T-cell (primary cell): ENCODE data around the gene DOP1A. TPM values are rescaled to one million over a fixed set of nuclear protein-coding genes. Genes with fewer than 3 reads are reported as not detected.

ENCODE experiments used
- ATAC-seq, 4 experiments: fragments of 200-7000 bp in 3 of 4; fragments of 150-1000 bp in 1 of 4; cut with Tn5 transposase; replicated peaks in 1 of 4; 1 replicate in 3 of 4; 2 replicates in 1 of 4; pipeline ENCODE4 v1.10.0; 2021; ENCODE audit warnings: moderate library complexity in 3 of 4, mild to moderate bottlenecking in 2 of 4, moderate number of reproducible peaks in 1 of 4
- CTCF ChIA-PET, 2 donors: fragments of 300-600 bp; sonication (Branson Sonifier 250); formaldehyde crosslinking; loops; one replicate each; lab custom pipeline; 2022; ENCODE audit warnings: antibody characterized with exemption in 2 of 2; lab: Charles Lee
- POLR2A ChIA-PET, 2 donors: fragments of 300-600 bp; sonication (Branson Sonifier 250); formaldehyde crosslinking; loops; one replicate each; lab custom pipeline; 2022; ENCODE audit warnings: antibody characterized with exemption in 2 of 2; lab: Charles Lee
- DNase-seq, 35 experiments: peaks; one replicate each; pipeline versions ENCODE4 v3.0.0 to v3.0.0-alpha.2; 2013 to 2023
- H3K27ac ChIP-seq: one replicate; pipeline ENCODE4 v1.5.1; 2013; ENCODE audit warnings: low read length
- H3K27me3 ChIP-seq, 2 experiments: replicated peaks in 1 of 2; 1 replicate in 1 of 2; 2 replicates in 1 of 2; pipeline versions ENCODE4 v1.6.1 to v1.7.0; 2013; ENCODE audit warnings: low read length in 1 of 2, mixed read lengths in 1 of 2; ENCODE audit not compliant: control insufficient read depth in 2 of 2, insufficient read depth in 2 of 2; ENCODE audit errors: extremely low read depth in 1 of 2
- H3K36me3 ChIP-seq, 2 donors: 1 replicate in 1 of 2; 2 replicates in 1 of 2; pipeline versions ENCODE4 v1.6.1 to v1.7.0; 2013; ENCODE audit warnings: low read length in 1 of 2; ENCODE audit not compliant: control insufficient read depth in 2 of 2, insufficient read depth in 1 of 2; ENCODE audit errors: extremely low read depth in 1 of 2
- H3K4me1 ChIP-seq, 2 experiments: 1 replicate in 1 of 2; 2 replicates in 1 of 2; pipeline versions ENCODE4 v1.6.1 to v1.7.0; 2013; ENCODE audit warnings: low read length in 2 of 2, mixed read lengths in 1 of 2; ENCODE audit not compliant: insufficient read depth in 2 of 2, control insufficient read depth in 1 of 2; ENCODE audit errors: extremely low read depth in 1 of 2
- H3K4me3 ChIP-seq, 2 donors: 1 replicate in 1 of 2; 2 replicates in 1 of 2; pipeline versions ENCODE4 v1.5.1 to v1.7.0; 2013; ENCODE audit warnings: mild to moderate bottlenecking in 2 of 2, low read length in 1 of 2, moderate library complexity in 1 of 2; ENCODE audit not compliant: control insufficient read depth in 1 of 2; ENCODE audit errors: extremely low read depth in 1 of 2
- H3K9me3 ChIP-seq: 2 replicates; pipeline ENCODE4 v1.7.0; 2013
- H3K27ac Mint-ChIP-seq, 2 donors: one replicate each; pipeline ENCODE4 v1.8.0; 2020 to 2021; ENCODE audit warnings: mild to moderate bottlenecking in 2 of 2, mixed read lengths in 2 of 2
- H3K27me3 Mint-ChIP-seq, 2 donors: one replicate each; pipeline ENCODE4 v1.8.0; 2021 to 2022; ENCODE audit warnings: mixed read lengths in 2 of 2
- H3K36me3 Mint-ChIP-seq: one replicate; pipeline ENCODE4 v1.8.0; 2021; ENCODE audit warnings: mixed read lengths
- H3K4me1 Mint-ChIP-seq, 3 donors: one replicate each; pipeline ENCODE4 v1.8.0; 2020 to 2022; ENCODE audit warnings: mixed read lengths in 3 of 3, mild to moderate bottlenecking in 1 of 3
- H3K4me3 Mint-ChIP-seq, 3 donors: one replicate each; pipeline ENCODE4 v1.8.0; 2020 to 2022; ENCODE audit warnings: mild to moderate bottlenecking in 3 of 3, mixed read lengths in 3 of 3, moderate library complexity in 3 of 3
- H3K9me3 Mint-ChIP-seq, 3 donors: one replicate each; pipeline ENCODE4 v1.8.0; 2020 to 2022; ENCODE audit warnings: mixed read lengths in 3 of 3
- WGBS: methylation state at CpG from one replicate; pipeline ENCODE4 v1.1.5; 2013; ENCODE audit warnings: missing lambda C conversion rate; ENCODE audit not compliant: insufficient coverage; 5-methylcytosine and 5-hydroxymethylcytosine counted together
- total RNA-seq, 35 experiments: library from RNA in 6 of 35; stranded (reverse) in 6 of 35; fragments of 120-200 nt in 1 of 35; gene quantifications; one replicate each; pipeline versions ENCODE4 v1.2.1 to v1.2.4 and lab custom pipeline; 2013 to 2026

Gene DOP1A
- total RNA-seq, 5 donors from 2014 or later (not counting 1 experiment from before 2014, with no cell fraction given) = 19.0 to 26.8 (median 25.5) TPM

GRCh38 chr6:83138758-83139157 is 71.3 kb downstream of the DOP1A start:
- no peak overlapping the region for H3K27ac Mint-ChIP-seq
- ChIA-PET POLR2A (no interaction called here), CTCF (no interaction called here)
- H3K4me1 Mint-ChIP-seq = no peaks in the 10 kb centered on the region
- H3K27me3 ChIP-seq = no peaks in the 10 kb centered on the region
- DNase-seq (no peak), ATAC-seq (no peak)
- no peaks in the 10 kb centered on the region for H3K9me3 ChIP-seq
- no peak overlapping the region for H3K27ac ChIP-seq
- no peaks in the 10 kb centered on the region for H3K4me1 ChIP-seq
- peaks cover 56% of the 10 kb centered on the region for H3K36me3 Mint-ChIP-seq
- H3K4me3 Mint-ChIP-seq = no peak overlapping the region
- H3K9me3 Mint-ChIP-seq = no peaks in the 10 kb centered on the region
- 100% methylated on average over 1 of the region's 3 CpGs for WGBS
- no peak overlapping the region for H3K4me3 ChIP-seq
- no peaks in the 10 kb centered on the region for H3K27me3 Mint-ChIP-seq
- peaks cover 0 to 35% of the 10 kb centered on the region in 2 donors for H3K36me3 ChIP-seq

GRCh38 chr6:83151114-83151513 is 83.6 kb downstream of the DOP1A start:
- Mint-ChIP-seq H3K36me3 (peaks cover 49% of the 10 kb centered on the region), H3K4me1 (peaks cover 0 to 10% (median 0%) of the 10 kb centered on the region in 3 donors), H3K4me3 (no peak overlapping the region), H3K27ac (no peak overlapping the region), H3K27me3 (no peaks in the 10 kb centered on the region), H3K9me3 (no peaks in the 10 kb centered on the region)
- POLR2A ChIA-PET = no interaction called here
- H3K27ac ChIP-seq = no peak overlapping the region
- ATAC-seq (no peak), DNase-seq (no peak)
- peaks cover 0 to 56% of the 10 kb centered on the region in 2 donors for H3K36me3 ChIP-seq
- H3K4me1 ChIP-seq = no peaks in the 10 kb centered on the region
- no peaks in the 10 kb centered on the region for H3K9me3 ChIP-seq
- H3K27me3 ChIP-seq = no peaks in the 10 kb centered on the region
- H3K4me3 ChIP-seq = no peak overlapping the region
- no CpG with 5 or more reads among the region's 2 CpGs for WGBS
- CTCF ChIA-PET = interaction anchor here in 1 of 2 donors (0.5 kb wide), 1 partner anchor 1047 kb away, joined by 10 read pairs; no protein-coding TSS in a partner anchor

- Histone ChIP-seq H3K36me3 (peaks cover 0 to 52% of the 10 kb centered on the region in 2 donors), H3K9me3 (no peaks in the 10 kb centered on the region), H3K4me3 (no peak overlapping the region), H3K27ac (no peak overlapping the region), H3K27me3 (no peaks in the 10 kb centered on the region), H3K4me1 (no peaks in the 10 kb centered on the region)
- H3K36me3 Mint-ChIP-seq = peaks cover 59% of the 10 kb centered on the region
- H3K27me3 Mint-ChIP-seq = no peaks in the 10 kb centered on the region
- ATAC-seq (no peak), DNase-seq (no peak)
- WGBS = no CpG with 5 or more reads among the region's 1 CpG
- no peaks in the 10 kb centered on the region for H3K9me3 Mint-ChIP-seq
- peaks cover 0 to 5% (median 0%) of the 10 kb centered on the region in 3 donors for H3K4me1 Mint-ChIP-seq
- ChIA-PET CTCF (no interaction called here), POLR2A (no interaction called here)
- no peak overlapping the region for H3K4me3 Mint-ChIP-seq
- H3K27ac Mint-ChIP-seq = no peak overlapping the region
Observed at GRCh38 chr6:83152913-83153312, 85.4 kb downstream of the DOP1A start.

DNA sequence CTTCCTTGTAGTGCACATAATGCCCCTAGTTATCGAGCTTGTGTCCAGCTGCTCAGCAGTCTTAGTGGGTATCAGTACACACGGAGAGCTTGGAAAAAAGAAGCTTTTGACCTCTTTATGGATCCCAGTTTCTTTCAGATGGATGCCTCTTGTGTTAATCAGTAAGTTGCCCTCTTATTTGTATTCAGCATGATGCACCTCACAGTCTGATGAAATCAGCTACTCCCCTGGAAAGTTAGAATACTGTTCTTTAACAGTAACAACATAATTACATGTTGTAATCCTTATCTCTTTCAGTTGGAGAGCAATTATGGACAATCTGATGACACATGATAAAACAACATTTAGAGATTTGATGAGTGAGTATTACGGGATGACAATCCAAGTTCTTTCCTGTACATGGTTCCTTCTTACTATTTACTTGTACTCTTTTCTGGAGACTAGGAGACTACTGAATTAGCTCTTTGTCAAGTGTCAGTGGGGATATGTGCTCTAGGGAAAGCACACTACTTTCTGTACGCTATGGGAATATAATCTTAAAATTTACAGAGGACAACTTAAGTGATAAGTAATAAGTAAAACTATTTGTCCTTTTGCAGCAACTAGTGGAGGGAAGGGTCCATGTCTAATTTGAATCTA is 86.5 kb downstream of the DOP1A start:
- Mint-ChIP-seq H3K4me1 (peaks cover 0 to 5% (median 0%) of the 10 kb centered on the region in 3 donors), H3K36me3 (peaks cover 59% of the 10 kb centered on the region), H3K27me3 (no peaks in the 10 kb centered on the region), H3K27ac (no peak overlapping the region), H3K4me3 (no peak overlapping the region), H3K9me3 (no peaks in the 10 kb centered on the region)
- no peak for ATAC-seq
- H3K9me3 ChIP-seq = no peaks in the 10 kb centered on the region
- no peak overlapping the region for H3K4me3 ChIP-seq
- ChIA-PET POLR2A (no interaction called here), CTCF (interaction anchor here in 1 of 2 donors (1.1 kb wide), 1 partner anchor 88 kb away, joined by 3 read pairs; the partner anchor contains the start of gene UBE3D)
- WGBS = 100% methylated on average over 2 of the region's 4 CpGs
- H3K27ac ChIP-seq = no peak overlapping the region
- H3K36me3 ChIP-seq = peaks cover 0 to 56% of the 10 kb centered on the region in 2 donors
- DNase-seq = no peak
- H3K4me1 ChIP-seq = no peaks in the 10 kb centered on the region
- no peaks in the 10 kb centered on the region for H3K27me3 ChIP-seq

DNA sequence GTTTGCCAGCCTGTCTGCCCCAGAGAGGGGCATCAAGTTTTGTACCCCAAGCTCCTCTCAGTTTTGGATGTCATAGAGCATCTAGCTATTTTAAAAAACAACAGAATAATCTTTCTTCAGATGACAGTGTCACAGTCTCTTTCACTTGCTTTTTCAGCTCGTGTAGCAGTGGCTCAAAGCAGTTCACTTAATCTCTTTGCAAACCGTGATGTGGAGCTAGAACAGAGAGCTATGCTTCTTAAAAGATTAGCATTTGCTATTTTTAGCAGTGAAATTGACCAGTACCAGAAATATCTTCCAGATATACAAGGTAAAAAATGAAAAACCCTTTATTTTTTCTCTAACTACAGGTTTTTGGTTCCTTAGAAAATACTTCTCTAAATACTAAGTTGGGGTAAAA is 88.3 kb downstream of the DOP1A start:
- Mint-ChIP-seq H3K27ac (no peak overlapping the region), H3K4me3 (no peak overlapping the region), H3K9me3 (no peaks in the 10 kb centered on the region), H3K4me1 (no peaks in the 10 kb centered on the region), H3K36me3 (peaks cover 60% of the 10 kb centered on the region), H3K27me3 (no peaks in the 10 kb centered on the region)
- ChIA-PET CTCF (interaction anchor here in 1 of 2 donors (0.8 kb wide), 1 partner anchor 88 kb away, joined by 3 read pairs; the partner anchor contains the start of gene DOP1A), POLR2A (no interaction called here)
- Histone ChIP-seq H3K9me3 (no peaks in the 10 kb centered on the region), H3K27me3 (no peaks in the 10 kb centered on the region), H3K27ac (no peak overlapping the region), H3K36me3 (peaks cover 0 to 65% of the 10 kb centered on the region in 2 donors), H3K4me1 (no peaks in the 10 kb centered on the region), H3K4me3 (no peak overlapping the region)
- ATAC-seq (no peak), DNase-seq (no peak)
- no CpG with 5 or more reads among the region's 2 CpGs for WGBS

DNA sequence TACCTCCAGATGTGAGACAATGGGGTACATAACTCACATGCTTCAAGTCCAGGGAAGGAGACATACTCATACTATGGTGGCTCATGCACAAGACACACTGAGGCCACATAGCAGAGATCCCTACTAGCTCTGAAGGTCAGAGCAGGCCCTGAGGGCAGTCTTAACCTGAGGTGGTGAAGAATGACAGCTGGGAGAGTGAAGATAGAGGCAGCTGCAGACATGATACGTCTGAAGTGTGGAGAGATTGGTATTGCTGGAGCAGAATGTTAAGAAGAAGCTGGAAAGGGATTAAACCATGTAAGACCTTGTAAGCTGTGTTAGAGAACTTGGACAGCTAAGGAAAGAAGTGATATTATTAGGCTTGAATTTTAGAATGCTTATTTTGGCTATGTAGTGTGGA is 92.7 kb downstream of the DOP1A start:
- Histone ChIP-seq H3K4me1 (no peaks in the 10 kb centered on the region), H3K27me3 (no peaks in the 10 kb centered on the region), H3K9me3 (no peaks in the 10 kb centered on the region), H3K36me3 (peaks cover 3 to 50% of the 10 kb centered on the region in 2 donors), H3K4me3 (no peak overlapping the region), H3K27ac (no peak overlapping the region)
- 100% methylated on average over 1 of the region's 1 CpG for WGBS
- no peak overlapping the region for H3K27ac Mint-ChIP-seq
- CTCF ChIA-PET = interaction anchor here in 1 of 2 donors (0.7 to 0.8 kb wide), 2 partner anchors 92 to 1068 kb away, joined by 3 to 4 read pairs; partner anchors contain the start of gene DOP1A
- H3K4me1 Mint-ChIP-seq = peaks cover 0 to 3% (median 0%) of the 10 kb centered on the region in 3 donors
- POLR2A ChIA-PET = no interaction called here
- H3K9me3 Mint-ChIP-seq = no peaks in the 10 kb centered on the region
- ATAC-seq (no peak), DNase-seq (no peak)
- H3K27me3 Mint-ChIP-seq = no peaks in the 10 kb centered on the region
- H3K4me3 Mint-ChIP-seq = no peak overlapping the region
- peaks cover 64% of the 10 kb centered on the region for H3K36me3 Mint-ChIP-seq
